Stimulated activated CD4-positive, alpha-beta T cell treated with anti-CD3 and anti-CD28 coated beads, TNF-alpha, amount 100 ng/mL, for 1 hour (primary cell): Measurements from ENCODE around the gene GCKR.
A peak's percentile ranks its signal among the peaks of the same experiment; 100 is the strongest.

Experiments
- DNase-seq, 3 donors: peaks; one replicate each; pipeline ENCODE4 v3.0.0-alpha.2; 2020; ENCODE audit warnings: low read depth in 3 of 3, low spot score in 1 of 3

Gene GCKR

GRCh38 chr2:27496357-27497287 is at the start of gene GCKR:
Gene GCKR, plus strand, starts transcription at chr2:27496839. Its CDS starts 66 bp downstream, at chr2:27496905.
- DNase-seq: no peak

GRCh38 chr2:27448381-27448780 is 48.3 kb upstream of the GCKR start:
- no peak for DNase-seq

- DNase-seq: no peak
Observed at GRCh38 chr2:27451095-27451494, 45.5 kb upstream of the GCKR start.

GRCh38 chr2:27453968-27454367 is 42.7 kb upstream of the GCKR start:
- no peak for DNase-seq

GRCh38 chr2:27461118-27461517 is 35.5 kb upstream of the GCKR start:
- no peak for DNase-seq

GRCh38 chr2:27464443-27464842 is 32.2 kb upstream of the GCKR start:
- DNase-seq: no peak

GRCh38 chr2:27471961-27472360 is 24.7 kb upstream of the GCKR start:
- DNase-seq: no peak

GRCh38 chr2:27485496-27485895 is 11.1 kb upstream of the GCKR start:
- no peak for DNase-seq

GRCh38 chr2:27489118-27489497 is 7.5 kb upstream of the GCKR start:
- DNase-seq: no peak

- peak; percentile 95 to 99 (median 96) for DNase-seq
Observed at GRCh38 chr2:27489498-27490397, 6.9 kb upstream of the GCKR start, which contains the start of gene IFT172. Gene IFT172, minus strand, starts transcription at chr2:27489743. Its CDS starts 90 bp downstream, at chr2:27489653.

- DNase-seq: no peak
Observed at GRCh38 chr2:27492557-27492956, 4.1 kb upstream of the GCKR start.

GRCh38 chr2:27493948-27494283 is 2.7 kb upstream of the GCKR start:
- no peak for DNase-seq

- no peak for DNase-seq
Observed at GRCh38 chr2:27494284-27494943, 2.2 kb upstream of the GCKR start.

GRCh38 chr2:27494944-27495554 is 1.6 kb upstream of the GCKR start, which contains the start of gene FNDC4:
Gene FNDC4, minus strand, starts transcription at chr2:27495200. Its CDS starts 521 bp downstream, at chr2:27494679.
- no peak for DNase-seq

GRCh38 chr2:27495840-27496356 is 741 bp upstream of the GCKR start:
- DNase-seq: no peak

GRCh38 chr2:27497288-27497627 is 619 bp downstream of the GCKR start:
- DNase-seq: no peak

- DNase-seq: no peak
Observed at GRCh38 chr2:27498975-27499374, 2.3 kb downstream of the GCKR start.

- DNase-seq: no peak
Observed at GRCh38 chr2:27501042-27501441, 4.4 kb downstream of the GCKR start.

GRCh38 chr2:27502142-27502541 is 5.5 kb downstream of the GCKR start:
- no peak for DNase-seq

GRCh38 chr2:27506587-27506986 is 9.9 kb downstream of the GCKR start:
- no peak for DNase-seq

GRCh38 chr2:27507293-27507692 is 10.7 kb downstream of the GCKR start:
- DNase-seq: no peak
